Activated CD8-positive, alpha-beta memory T cell treated with anti-CD3 and anti-CD28 coated beads, Interleukin-2, amount 50 U/mL, for 48 hours (primary cell): ENCODE measurements around the gene FYB2.

Experiments used
- DNase-seq: peaks from one replicate; pipeline ENCODE4 v3.0.0-alpha.2; 2020

The FYB2 gene

GRCh38 chr1:56834137-56834900 is 15.1 kb upstream of the FYB2 start:
- DNase-seq = no peak

- DNase-seq = no peak
These were observed 13.9 kb upstream of the FYB2 start for GRCh38 chr1:56833088-56833487.

- peak; percentile 84 for DNase-seq
These were observed 12.9 kb upstream of the FYB2 start for GRCh38 chr1:56831871-56832693.

GRCh38 chr1:56830052-56830451 is 10.8 kb upstream of the FYB2 start:
- no peak for DNase-seq

GRCh38 chr1:56827711-56828110 is 8.5 kb upstream of the FYB2 start:
- DNase-seq = no peak

GRCh38 chr1:56825436-56825835 is 6.2 kb upstream of the FYB2 start:
- DNase-seq = no peak

GRCh38 chr1:56824938-56825337 is 5.7 kb upstream of the FYB2 start:
- DNase-seq = no peak

- DNase-seq = no peak
These were observed 5.1 kb upstream of the FYB2 start for GRCh38 chr1:56824271-56824670.

- DNase-seq = no peak
These were observed 2.2 kb upstream of the FYB2 start for GRCh38 chr1:56821462-56821797.

GRCh38 chr1:56820755-56821461 is 1.7 kb upstream of the FYB2 start:
- DNase-seq = peak; percentile 93

- no peak for DNase-seq
These were observed 1.3 kb downstream of the FYB2 start for GRCh38 chr1:56817716-56818463.

GRCh38 chr1:56816909-56817308 is 2.3 kb downstream of the FYB2 start:
- no peak for DNase-seq

GRCh38 chr1:56816264-56816663 is 2.9 kb downstream of the FYB2 start:
- no peak for DNase-seq

- no peak for DNase-seq
These were observed 5.0 kb downstream of the FYB2 start for GRCh38 chr1:56814205-56814604.

- DNase-seq = no peak
These were observed 7.9 kb downstream of the FYB2 start for GRCh38 chr1:56811331-56811730.

- no peak for DNase-seq
These were observed 10.8 kb downstream of the FYB2 start for GRCh38 chr1:56808410-56808809.

GRCh38 chr1:56806804-56807203 is 12.4 kb downstream of the FYB2 start:
- no peak for DNase-seq

- DNase-seq = no peak
These were observed 15.5 kb downstream of the FYB2 start for GRCh38 chr1:56803561-56804156.

GRCh38 chr1:56799605-56800400 is 19.4 kb downstream of the FYB2 start:
- no peak for DNase-seq

GRCh38 chr1:56798053-56798471 is 21.1 kb downstream of the FYB2 start:
- DNase-seq = no peak

GRCh38 chr1:56797065-56797685 is 22.0 kb downstream of the FYB2 start:
- no peak for DNase-seq
